HFFc6 (cell line): ENCODE data around the gene CCDC102A. TPM values are rescaled to one million over a fixed set of nuclear protein-coding genes. Genes with fewer than 3 reads are reported as not detected.

Source experiments
- DNase-seq: peaks from one replicate; pipeline ENCODE4 v3.0.0-alpha.2; 2018
- H3K27ac Mint-ChIP-seq: 2 replicates; pipeline ENCODE4 v1.8.0; 2020; ENCODE audit warnings: mild to moderate bottlenecking, mixed read lengths
- H3K27me3 Mint-ChIP-seq: 2 replicates; pipeline ENCODE4 v1.8.0; 2021; ENCODE audit warnings: mild to moderate bottlenecking, moderate library complexity, mixed read lengths; ENCODE audit not compliant: insufficient read depth
- H3K36me3 Mint-ChIP-seq: 2 replicates; pipeline ENCODE4 v1.8.0; 2021; ENCODE audit warnings: low read depth, mixed read lengths
- H3K4me1 Mint-ChIP-seq: 2 replicates; pipeline ENCODE4 v1.8.0; 2020; ENCODE audit warnings: low read depth, mixed read lengths
- H3K4me3 Mint-ChIP-seq: 2 replicates; pipeline ENCODE4 v1.8.0; 2020; ENCODE audit warnings: mild to moderate bottlenecking, moderate library complexity, mixed read lengths
- H3K9me3 Mint-ChIP-seq: 2 replicates; pipeline ENCODE4 v1.8.0; 2020; ENCODE audit warnings: mild to moderate bottlenecking, mixed read lengths
- CTCF ChIP-seq: fragments of 200-600 bp; sonication (generic); IDR thresholded peaks from 2 replicates; pipeline ENCODE4 v1.5.0; 2021; ENCODE audit warnings: antibody characterized with exemption, mild to moderate bottlenecking
- total RNA-seq, 6 experiments: library from RNA; stranded (reverse); fragmentation: NEBNext Ultra II Directional; extraction: Animal tissue kit (Norgen Biotek cat#: 25700); gene quantifications; 2 replicates in 1 of 6; 3 replicates in 5 of 6; pipeline ENCODE4 v1.2.3, GENCODE V29; 2021

Gene CCDC102A
- total RNA-seq, 6 experiments from 2014 or later = 3.6 to 4.6 (median 4.1) TPM

- Mint-ChIP-seq H3K4me1 (peaks cover 22% of the 10 kb centered on the region), H3K9me3 (no peaks in the 10 kb centered on the region), H3K27ac (no peak overlapping the region), H3K4me3 (no peak overlapping the region), H3K36me3 (no peaks in the 10 kb centered on the region), H3K27me3 (peaks cover 42% of the 10 kb centered on the region)
- DNase-seq = no peak
- no peak for TF ChIP-seq CTCF
These were observed 1.9 kb upstream of the CCDC102A start for GRCh38 chr16:57538235-57538721.

- H3K4me1 Mint-ChIP-seq = peaks cover 24% of the 10 kb centered on the region
- H3K27me3 Mint-ChIP-seq = peaks cover 40% of the 10 kb centered on the region
- H3K9me3 Mint-ChIP-seq = no peaks in the 10 kb centered on the region
- no peak for DNase-seq
- TF ChIP-seq CTCF = no peak
- H3K36me3 Mint-ChIP-seq = no peaks in the 10 kb centered on the region
- H3K4me3 Mint-ChIP-seq = peak overlapping the region; percentile 83
- H3K27ac Mint-ChIP-seq = no peak overlapping the region
These were observed 1.3 kb upstream of the CCDC102A start for GRCh38 chr16:57537581-57538234.

GRCh38 chr16:57537194-57537505 is 779 bp upstream of the CCDC102A start:
- H3K27ac Mint-ChIP-seq = no peak overlapping the region
- H3K36me3 Mint-ChIP-seq = no peaks in the 10 kb centered on the region
- H3K4me1 Mint-ChIP-seq = peaks cover 29% of the 10 kb centered on the region
- TF ChIP-seq CTCF = no peak
- H3K4me3 Mint-ChIP-seq = peak overlapping the region; percentile 83
- H3K9me3 Mint-ChIP-seq = no peaks in the 10 kb centered on the region
- H3K27me3 Mint-ChIP-seq = peaks cover 40% of the 10 kb centered on the region
- no peak for DNase-seq

- Mint-ChIP-seq H3K36me3 (no peaks in the 10 kb centered on the region), H3K27ac (peak overlapping the region; percentile 62; the same call in 1 of the 2 replicates), H3K9me3 (no peaks in the 10 kb centered on the region), H3K27me3 (peaks cover 30% of the 10 kb centered on the region), H3K4me3 (peak overlapping the region; percentile 93), H3K4me1 (peaks cover 37% of the 10 kb centered on the region)
- peak; percentile 78 for DNase-seq
- peak; percentile 41 for TF ChIP-seq CTCF
These were observed 578 bp downstream of the CCDC102A start for GRCh38 chr16:57535680-57536305.

- Mint-ChIP-seq H3K27ac (no peak overlapping the region), H3K4me1 (peaks cover 44% of the 10 kb centered on the region), H3K9me3 (no peaks in the 10 kb centered on the region), H3K36me3 (no peaks in the 10 kb centered on the region), H3K27me3 (peaks cover 26% of the 10 kb centered on the region), H3K4me3 (peak overlapping the region; percentile 93)
- no peak for TF ChIP-seq CTCF
- no peak for DNase-seq
These were observed 1.3 kb downstream of the CCDC102A start for GRCh38 chr16:57534881-57535658.
